M059J (cell line): ENCODE results near the gene LKAAEAR1. TPM values are rescaled to one million over a fixed set of nuclear protein-coding genes. Genes with fewer than 3 reads are reported as not detected.

Source experiments
- DNase-seq: peaks from one replicate; pipeline ENCODE4 v3.0.0-alpha.2; 2012; ENCODE audit warnings: low read depth
- total RNA-seq: library from RNA; depleted of rRNA; stranded (reverse); fragments of >200 nt; shearing (Covaris generic); gene quantifications from 2 replicates; pipeline ENCODE4 v1.2.3, GENCODE V29; 2014

Gene LKAAEAR1
- total RNA-seq, 1 experiment from 2014 or later = not detected

DNA sequence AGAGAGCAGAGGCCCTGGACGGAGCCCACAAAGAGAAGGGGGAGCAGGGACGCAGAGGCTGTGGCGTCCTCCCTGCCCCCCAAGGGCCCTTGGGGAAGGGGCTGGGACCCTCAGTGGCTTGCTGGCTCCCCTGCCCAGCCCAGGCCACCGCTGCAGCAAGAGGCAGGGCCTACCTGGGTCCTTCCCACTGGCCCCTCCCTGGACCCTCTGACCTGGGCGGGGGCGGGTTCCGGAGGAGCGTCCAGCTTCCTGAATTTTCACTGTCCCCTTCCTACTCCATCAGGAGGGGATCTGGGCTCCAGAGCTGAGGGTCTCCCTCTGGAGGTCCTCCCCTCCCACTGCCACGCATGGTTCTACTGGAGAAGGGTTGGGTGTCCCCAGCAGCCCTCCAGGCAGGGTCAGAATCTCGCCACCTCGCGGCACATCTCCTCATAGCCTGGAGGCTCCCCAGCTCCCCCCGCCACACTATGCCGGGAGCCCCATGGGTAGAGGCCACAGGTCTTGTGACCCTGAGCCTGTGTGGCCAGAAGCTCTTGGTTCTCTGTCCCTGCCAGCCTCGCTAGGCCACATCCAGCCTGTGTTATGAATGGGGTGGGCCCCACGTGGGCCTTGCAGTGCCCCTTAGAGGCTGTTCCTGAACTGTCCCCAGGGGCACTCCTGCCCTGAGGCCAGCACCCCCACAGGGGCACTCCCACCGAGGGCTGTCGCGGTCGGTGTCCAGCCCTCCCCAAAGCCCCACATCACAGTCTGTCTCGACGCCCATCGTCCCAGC is 33.8 kb downstream of the LKAAEAR1 start:
- no peak for DNase-seq

DNA sequence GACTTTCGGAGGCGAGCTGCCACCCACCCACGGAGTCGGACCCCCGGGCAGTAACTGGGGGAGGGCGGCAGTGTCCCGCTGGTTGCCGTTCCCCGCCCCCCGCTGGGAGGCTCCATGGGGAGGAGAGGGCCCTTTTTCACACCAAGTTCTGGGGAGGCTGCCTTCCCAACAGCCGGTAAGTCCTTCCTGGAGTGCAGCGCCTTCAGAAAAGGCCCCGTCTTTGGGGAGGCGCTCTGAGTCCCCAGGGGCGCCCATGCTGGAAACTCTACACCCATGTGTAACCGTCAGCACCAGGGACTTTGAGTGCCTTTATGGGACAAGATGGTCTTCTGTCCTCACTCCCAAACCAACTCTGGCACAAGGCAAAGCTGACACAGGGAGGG is 34.3 kb downstream of the LKAAEAR1 start:
- DNase-seq = no peak

DNA sequence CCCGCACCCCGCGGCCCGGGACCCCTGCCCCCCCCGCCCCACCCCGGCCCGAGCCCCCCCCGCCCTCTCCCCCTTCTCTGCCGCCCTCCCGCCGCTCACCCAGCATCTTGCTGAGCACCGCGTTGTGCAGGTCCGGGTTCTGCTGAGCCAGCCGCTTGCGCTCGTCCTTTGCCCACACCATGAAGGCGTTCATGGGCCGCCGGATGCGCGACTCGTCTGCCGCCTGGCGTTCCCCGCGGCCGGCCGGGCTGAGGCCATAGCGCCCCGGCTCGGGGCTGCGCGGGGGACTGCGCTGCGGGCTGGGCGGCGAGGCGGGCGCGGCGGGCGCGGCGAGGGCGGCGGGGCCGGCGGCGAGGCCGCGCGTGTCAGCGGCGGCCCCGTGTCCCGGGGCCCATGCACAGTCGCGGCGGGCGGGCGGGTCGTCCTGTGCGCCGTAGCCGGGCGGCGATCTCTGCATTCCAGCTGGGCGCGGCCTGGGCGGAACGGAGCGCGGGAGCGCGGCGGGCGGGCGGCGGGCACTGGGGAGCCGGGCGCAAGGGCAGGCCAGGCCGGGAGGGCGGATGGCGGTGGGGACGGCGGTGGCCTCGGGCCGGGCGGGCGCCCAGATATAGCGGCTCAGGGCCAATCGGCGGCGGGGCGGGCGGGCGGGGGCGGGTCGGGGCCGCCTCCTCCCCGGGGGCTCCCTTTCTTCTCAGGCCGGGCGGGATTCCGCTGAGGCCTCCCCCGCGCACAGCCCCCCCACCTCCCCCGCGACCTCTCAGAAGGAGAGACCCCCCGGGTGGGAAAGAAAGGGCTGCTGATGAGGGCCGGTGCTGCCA is 34.9 kb downstream of the LKAAEAR1 start, which contains the start of gene SOX18:
Gene SOX18, minus strand, starts transcription at position 580 of the 818 bp plus-strand sequence. Its CDS starts 123 bp downstream, at position 457.
- peak; percentile 57 for DNase-seq

DNA sequence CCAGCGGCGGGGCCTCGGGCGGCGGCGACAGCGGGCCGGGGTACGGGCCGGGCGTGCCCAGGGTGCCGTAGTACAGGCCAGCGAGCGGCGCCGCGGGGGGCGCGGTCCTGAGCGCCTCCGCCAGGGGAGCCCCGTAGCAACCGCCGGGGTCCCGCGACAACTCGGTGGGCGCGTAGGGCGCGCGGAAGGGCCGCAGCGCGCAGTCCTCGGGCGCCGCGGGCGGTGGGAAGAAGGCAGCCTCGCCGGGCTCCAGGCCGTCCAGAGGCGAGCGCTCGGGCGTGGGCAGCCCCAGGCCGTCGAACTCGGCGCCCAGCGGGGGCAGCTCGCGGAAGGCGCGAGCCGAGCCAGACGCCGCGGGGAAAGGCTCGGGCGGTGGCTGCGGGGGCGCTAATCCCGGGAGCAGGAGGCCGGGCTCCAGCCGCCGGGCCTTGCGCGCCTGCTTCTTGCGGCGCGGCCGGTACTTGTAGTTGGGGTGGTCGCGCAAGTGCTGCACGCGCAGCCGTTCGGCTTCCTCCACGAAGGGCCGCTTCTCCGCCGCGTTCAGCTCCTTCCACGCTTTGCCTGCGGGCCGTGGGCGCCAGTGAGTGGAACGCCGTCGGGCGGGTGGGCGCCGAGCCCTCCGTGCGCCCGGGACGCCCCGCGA is 35.7 kb downstream of the LKAAEAR1 start:
- no peak for DNase-seq

DNA sequence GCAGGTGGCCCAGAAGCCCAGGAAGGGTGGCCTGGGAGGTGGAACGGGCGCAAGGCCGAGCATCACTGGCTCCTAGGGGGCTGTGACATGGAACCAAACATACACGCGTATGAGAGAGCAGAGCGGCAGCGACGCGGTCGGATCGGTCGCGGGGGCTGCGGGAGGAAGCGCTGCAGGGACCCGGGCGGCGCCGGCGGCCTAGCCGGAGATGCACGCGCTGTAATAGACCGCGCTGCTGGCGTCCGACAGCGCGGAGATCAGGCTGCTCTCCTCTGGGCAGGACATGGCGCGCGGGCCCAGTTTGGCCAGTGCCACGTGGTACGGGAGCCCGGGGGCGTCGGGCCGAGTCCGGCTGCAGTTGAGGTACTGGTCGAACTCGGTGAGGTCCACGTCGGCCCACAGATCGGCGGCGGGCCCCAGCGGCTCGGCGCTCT is 36.2 kb downstream of the LKAAEAR1 start:
- no peak for DNase-seq

DNA sequence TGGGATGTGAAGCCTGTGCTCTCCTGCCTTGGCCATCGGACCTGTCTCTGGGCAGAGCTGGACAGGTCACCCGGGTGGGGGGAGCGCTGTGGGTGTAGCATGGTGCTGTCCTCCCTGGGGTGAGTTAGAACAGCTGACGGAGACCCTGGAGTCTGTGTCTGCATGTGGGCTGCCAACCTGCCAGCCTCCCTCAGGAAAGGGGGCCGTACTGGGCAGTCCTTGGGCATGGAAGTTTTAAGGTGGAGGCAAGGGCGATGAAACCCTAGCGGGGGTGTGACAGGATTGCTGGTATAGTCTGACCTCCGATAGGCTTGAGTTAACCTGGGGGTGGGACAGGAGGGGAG is 37.2 kb downstream of the LKAAEAR1 start:
- no peak for DNase-seq

DNA sequence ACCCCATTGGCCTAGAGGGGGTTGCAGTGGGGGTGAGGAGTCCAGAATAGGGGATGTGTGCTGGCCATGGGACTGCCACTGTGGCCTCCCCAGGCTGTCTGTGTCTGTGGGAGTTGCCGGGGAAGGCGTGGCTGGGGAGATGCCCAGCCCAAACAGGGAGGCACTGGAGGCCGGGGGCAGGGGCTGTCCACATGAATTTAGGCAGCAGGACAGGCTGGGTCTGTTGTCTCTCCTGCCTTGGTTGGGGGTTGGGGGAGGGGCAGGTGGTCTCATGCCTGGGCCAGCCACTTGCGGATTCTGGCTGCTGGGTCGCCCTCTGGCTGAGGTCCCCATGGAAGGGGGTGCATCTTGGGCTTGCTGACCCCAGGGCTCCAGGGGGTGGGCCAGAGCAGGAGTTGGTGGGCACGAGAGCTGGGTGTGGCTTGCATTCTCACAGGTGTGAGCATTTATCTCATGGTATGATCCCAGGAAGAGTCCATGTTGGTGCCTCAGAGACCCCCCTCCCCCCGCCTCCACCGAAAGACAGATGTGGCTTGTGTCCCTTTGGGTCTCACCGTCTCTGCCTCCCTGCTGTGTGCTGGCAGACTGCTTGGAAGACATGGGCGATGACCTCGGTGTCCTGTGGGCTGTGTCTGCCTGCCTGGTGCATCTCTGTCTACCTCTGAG is 38.7 kb downstream of the LKAAEAR1 start:
- peak; percentile 39 for DNase-seq

DNA sequence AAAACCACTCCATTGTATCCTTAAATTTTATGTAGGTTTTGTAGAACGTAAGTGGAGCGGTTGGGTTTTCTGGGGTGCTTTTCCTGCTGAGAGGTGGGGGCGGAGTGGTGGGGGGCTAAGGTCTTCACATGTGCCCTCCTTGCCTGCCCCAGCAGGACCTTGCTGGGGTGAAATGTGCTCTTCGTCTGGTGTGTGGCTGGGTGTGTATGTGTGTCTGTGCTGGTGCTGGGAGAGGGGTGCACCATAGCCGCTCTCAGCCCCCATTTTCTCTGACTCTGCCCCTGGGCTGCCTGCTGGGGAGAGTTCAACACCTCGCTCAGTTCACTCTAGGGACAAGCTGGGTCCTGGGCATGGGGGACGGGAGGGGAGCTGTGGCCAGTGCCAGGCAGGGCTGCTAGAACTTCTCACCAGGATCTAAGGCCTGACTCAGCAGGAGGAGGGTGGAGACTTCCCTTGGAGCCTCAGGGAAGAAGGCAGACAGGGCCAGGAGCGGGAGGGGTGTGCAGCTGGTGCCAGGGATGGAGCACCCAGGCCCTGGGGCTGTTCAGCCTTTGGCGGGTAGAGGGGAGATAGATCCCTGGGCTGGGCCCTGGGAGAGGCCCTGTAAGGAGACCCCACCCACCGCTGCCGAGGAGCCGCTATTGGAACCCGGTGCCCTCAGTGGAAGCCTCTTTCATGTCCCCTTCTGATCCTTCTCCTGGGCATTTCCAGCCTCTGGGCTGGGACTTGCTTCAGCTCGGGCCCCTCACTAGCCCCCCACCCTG is 39.5 kb downstream of the LKAAEAR1 start:
- peak; percentile 92 for DNase-seq

DNA sequence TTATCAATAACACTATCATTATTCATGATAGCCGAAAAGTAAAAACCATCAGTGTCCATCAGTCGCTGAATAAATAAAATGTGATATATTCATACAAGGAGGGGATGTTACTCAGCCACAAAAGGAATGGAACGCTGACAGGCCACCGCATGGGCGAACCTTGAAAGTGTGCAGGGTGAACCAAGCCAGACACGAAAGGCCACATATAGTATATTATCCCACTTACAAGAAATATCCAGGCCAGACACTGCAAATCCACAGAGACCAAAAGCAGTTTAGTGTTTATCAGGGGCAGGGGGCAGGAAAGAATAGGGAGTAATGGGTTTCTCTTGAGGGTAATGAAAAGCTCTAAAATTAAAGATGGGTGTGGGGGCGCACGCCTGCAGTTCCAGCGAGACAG is 40.4 kb downstream of the LKAAEAR1 start:
- DNase-seq = no peak

DNA sequence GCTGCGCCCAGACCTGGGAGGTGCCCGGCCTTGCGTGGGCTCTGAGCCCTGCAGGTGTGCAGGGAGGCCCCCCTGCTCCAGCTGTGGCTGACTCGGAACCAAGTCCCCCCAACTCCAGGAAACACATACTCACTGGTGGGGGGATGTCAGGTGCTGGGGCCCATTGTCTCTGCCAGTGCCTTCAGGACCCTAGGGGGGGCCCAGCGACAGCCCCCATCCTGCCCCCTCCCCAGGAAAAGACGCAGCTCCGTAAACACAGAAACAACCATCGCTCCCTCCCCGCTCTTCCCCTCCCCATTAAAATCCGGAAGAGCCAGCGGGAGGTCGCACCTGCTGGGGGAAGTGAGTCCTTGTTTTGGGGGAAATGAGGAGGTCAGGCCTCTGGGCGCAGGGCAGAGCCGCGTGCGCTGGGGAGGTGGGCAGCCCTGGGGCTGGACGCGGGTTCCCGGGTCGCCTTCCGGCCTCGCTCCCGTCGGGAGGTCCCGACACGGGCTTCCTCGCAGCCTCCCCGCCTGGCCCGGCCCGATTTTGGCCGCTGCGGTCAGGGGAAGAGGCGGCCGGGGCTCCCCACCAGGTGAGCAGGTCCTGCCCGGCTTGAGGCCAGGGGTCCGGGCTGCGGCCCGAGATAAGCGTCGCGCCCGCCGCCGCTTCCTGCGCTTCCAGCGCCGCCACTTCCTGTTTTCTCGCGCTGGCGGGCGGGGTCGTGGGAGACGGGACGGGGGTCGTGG is 42.0 kb downstream of the LKAAEAR1 start:
- no peak for DNase-seq

DNA sequence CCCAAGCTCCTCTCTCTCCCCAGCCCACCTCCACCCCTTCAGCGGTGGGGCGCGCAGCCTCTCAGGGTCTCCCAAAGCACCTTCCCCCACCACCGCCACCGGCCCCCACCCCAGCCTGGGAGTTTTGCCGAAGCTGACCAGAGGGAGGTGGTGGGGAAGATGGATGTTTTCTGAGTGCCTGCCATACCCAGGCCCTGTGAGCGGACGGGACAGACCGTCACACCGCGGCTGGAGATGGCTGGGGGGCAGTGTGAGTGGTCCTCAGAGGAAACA is 42.5 kb downstream of the LKAAEAR1 start:
- no peak for DNase-seq

DNA sequence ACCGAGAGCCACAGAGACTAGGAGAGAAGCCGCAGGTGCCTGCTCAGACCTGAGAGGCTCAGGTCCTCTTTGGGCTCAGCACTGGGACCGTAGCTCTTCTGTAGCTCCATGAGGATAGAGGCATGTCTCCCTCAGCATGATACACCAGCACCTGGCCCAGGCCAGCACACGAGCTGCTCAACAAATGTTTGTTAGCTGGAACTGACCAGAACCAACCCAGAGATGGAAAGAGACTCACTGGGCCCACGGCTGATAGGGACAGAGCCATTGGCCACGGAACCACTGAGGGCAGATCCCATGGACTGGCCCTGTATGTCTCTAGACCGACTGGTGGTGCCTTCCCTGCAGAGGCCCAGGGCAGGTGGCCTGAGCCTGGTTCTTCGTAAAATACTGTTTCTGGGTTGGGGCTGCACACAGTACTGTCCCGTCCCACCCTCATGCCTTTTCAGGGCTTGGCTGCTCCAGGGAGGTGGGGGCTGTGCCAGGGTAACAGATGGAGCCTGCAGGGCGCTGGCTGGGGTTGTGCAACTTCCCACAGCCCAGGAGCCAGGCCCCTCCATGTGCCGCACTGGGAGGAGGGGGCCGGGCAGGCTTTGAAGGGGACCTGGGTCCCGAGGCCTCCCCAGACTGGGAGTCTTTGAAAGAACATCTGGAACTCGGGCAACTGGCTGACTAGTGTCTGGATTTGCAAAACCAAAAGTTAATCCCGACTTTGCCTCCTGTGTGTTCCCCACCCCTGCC is 43.0 kb downstream of the LKAAEAR1 start:
- no peak for DNase-seq

DNA sequence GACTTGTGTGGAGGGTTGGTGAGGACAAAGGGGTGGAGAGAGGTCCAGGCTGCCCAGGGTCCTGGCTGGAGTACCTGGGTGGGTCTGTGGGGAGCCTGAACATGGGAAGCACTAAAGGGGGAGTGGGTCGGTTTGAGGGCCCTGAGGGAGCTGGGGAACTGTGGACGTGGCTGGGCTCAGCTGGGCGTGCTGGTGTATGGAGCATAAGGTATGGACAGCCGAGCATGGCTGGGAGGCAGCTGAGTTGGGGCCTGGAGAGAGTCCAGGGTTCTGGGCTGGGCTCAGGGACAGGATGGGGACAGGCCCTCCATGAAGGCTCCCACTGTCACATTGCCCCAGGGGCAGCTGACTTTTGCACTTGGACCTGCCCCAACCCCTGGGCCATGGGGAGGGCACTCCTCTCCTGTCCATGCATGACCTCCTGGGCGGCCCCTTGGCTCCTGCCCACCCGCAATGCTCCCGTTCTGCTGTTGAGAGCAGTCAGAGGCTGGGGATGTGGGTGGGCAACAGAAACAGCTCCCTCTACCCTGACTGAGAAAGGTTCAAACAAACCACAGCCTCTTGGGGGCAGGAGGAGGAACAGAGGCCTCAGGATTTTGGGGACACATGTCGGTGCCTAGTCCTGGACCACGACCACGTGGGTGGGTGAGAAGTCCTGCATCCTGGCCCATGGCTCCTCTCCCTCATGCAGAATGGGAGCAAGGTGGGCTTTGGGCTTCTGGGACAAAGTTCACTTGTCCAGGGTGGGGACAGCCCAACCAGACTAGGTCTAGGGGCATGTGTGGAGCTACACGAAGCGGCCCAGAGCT is 43.8 kb downstream of the LKAAEAR1 start:
- DNase-seq = no peak

DNA sequence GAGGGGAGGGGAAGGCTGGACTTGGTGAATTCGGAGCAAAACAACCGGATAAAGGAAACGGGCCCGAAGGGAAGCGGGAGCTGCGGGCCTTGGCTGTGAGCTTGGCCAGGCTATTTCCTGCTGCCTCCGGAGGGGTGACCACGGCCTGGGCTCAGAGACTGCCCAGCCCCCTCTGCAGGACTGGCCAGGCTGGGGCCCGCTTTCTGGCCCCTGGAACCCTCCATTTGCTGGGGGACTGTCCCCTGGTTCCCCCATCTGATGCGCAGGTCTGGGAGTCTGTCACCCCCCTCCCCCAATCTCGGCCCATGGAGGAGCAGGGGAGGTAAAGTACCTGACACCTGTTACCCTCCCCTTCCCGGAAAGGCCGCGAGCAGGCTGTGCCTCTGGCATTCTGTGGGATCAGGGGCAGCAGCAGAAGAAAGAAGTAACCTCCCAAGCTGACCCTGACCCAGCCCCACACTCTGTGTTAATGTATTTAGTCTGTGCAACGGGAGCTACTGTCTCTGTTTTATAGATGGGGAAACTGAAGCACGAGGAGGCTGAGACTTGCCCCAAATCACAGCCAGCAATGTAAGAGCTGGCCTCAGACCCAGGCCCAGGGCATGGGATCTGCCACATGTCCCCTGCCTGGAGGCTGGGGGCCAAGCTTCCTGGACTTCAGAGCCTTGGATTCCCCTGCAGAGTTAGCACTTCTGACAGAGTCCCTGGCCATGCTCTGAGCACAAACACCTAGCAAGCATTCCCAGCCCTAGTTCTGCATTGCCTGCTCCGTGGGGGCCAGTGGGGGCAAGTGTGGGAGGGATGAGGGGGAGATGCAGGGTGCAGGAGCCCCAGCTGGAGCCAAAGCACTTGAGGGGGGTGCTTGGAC is 44.7 kb downstream of the LKAAEAR1 start:
- DNase-seq = no peak

DNA sequence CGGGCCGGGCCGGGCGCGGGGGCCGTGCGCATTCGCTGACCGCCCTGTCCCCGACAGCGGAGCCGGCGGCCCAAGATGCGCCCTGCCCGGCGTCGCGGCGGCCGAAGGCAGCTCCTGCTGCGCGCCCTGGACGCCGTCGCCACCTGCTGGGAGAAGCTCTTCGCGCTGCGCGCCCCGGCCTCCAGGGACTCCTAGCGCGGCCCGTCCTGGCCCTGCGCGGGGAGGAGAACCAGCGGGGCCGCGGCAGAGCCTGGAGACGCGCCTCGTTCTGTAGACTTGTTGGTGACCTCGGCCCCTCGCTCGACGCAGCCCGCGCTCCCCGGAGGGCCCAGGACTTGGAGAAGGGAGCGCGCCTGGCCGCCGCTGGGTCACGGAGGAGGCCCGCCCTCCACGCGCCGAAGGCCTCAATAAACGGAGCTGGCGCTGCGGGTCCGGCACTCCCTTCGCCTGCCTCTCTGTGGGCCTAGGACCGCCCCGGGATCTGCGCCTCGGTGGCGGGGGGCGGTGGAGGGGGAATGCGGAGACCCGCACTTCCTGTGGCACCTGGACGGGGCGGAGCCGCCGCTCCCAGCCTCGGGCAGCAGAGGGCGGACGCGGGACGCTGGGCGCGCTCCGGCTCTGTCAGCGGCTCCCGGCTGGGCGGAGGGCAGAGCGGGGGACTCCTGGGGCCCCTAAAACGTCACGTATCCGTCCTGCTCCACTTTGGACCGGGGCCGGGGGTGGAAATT is 45.5 kb downstream of the LKAAEAR1 start:
- peak; percentile 83 for DNase-seq

DNA sequence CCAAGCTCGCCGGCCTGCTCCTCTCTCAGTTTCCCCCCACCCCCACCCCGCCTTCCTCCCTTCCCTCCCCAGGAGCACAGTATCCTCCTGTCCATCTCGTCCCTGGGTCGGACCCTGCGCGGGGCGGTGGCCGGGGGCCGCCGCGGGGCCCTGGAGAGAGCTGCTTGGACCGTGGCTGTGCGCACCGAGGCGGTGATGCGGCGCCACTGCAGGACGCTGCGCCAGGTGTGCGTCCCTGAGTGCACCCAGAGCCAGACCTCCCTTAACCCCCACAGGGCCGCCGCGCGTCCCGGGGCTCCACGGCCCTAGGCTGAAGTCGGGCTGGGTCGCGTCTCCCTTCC is 46.0 kb downstream of the LKAAEAR1 start:
- no peak for DNase-seq

DNA sequence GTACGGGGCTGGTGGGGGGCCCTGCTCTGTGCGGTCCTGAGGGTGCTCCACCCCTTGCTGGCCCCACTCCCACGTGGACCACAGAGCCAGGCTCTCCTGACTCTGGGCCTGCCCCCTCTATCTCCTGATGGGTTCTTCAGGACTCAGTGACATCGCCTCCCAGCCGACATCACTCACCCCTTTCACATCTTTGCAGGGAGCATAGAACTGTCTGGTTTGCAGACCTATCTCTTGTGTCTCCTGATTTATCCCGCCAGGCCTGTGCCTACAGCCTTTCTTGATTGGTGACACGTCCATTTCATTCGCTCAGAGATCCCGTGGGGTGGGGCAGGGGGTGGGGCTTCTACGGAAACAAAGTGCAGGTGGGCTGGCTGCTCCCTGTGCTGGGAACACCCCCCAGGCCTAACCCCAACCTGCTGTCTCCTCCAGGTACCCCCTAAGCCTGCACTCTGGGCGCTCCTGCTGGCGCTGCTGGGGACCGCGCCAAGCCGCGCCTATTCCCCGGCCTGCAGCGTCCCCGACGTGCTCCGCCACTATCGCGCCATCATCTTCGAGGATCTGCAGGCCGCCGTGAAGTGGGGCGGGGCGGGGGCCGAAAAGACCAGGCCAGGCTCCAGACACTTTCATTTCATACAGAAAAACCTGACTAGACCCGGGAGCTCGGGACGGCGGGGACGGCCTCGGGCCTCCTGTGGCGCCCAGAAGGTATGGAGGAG is 46.5 kb downstream of the LKAAEAR1 start:
- peak; percentile 40 for DNase-seq
